GM18519 (cell line): ENCODE data around the gene BTD.
A peak's percentile ranks its signal among the peaks of the same experiment; 100 is the strongest.
"Not testable (repeated sequence)": the region's sequence is repeated elsewhere in the genome, so short reads cannot be mapped to it uniquely, and the experiment has no call there.

Experiments
- ATAC-seq: cut with Tn5 transposase; IDR thresholded peaks from one replicate; pipeline ENCODE4 v1.9.1; 2021; ENCODE audit warnings: mild to moderate bottlenecking, moderate library complexity; ENCODE audit not compliant: unreplicated experiment, low FRiP score

BTD gene

GRCh38 chr3:15601046-15601398 is 523 bp upstream of the BTD start:
- ATAC-seq, result no peak

DNA sequence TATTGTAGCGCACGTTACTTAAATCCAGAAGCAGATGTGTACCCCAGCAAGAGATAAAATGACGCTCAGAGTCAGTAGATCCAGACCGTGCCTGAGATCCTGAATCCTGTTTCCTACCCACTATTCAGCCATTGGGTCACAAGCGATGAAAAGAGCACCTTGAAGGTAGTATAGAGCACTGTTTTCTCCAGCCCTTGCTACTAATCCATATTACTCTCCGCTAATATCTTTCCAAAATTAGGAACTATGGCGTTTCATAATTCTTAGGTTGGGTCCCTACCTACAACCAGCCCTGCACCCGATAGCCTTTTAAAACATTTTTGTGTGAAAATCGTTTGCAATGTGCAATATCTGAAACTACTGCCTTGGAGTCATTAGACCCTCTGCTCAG is 596 bp downstream of the BTD start:
- ATAC-seq, result peak; percentile 17

DNA sequence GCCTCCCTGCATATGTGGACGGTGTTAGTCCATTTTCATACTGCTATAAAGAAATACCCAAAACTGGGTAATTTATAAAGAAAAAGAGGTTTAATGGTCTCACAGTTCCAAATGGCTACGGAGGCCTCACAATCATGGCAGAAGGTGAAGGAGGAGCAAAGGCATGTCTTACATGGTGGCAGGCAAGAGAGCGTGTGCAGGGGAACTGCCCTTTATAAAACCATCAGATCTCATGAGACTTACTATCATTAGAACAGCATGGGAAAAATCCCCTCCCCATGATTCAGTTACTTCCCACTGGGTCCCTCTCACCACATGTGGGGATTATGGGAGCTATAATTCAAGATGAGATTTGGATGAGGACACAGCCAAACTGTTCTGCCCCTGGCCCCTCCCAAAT is 1.3 kb downstream of the BTD start:
- ATAC-seq, result not testable (repeated sequence)

GRCh38 chr3:15604584-15604983 is 3.0 kb downstream of the BTD start:
- not testable (repeated sequence) for ATAC-seq

DNA sequence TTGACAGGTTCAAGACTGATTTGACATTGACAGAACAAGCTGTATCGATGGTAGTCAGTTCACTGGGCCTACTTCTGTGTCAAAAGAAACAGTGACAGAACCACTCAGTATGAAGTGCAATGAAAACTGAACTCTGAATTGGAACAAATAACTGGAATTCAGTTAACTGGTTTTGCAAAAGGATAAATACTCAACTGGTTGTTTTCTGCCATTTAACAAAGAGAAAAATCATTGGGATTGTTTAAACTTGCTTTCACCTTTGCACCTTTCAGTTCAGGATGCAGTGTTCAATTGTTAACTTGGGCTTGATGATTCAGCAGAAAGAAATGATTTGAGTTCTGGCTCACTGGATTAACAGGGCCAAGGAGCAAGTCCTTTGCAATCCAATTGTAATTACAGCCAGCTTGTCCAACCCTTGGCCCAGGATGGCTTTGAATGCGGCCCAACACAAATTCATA is 4.9 kb downstream of the BTD start:
- no peak for ATAC-seq

GRCh38 chr3:15610082-15610759 is 8.7 kb downstream of the BTD start:
- ATAC-seq, result no peak

GRCh38 chr3:15611018-15611417 is 9.5 kb downstream of the BTD start:
- ATAC-seq, result no peak

DNA sequence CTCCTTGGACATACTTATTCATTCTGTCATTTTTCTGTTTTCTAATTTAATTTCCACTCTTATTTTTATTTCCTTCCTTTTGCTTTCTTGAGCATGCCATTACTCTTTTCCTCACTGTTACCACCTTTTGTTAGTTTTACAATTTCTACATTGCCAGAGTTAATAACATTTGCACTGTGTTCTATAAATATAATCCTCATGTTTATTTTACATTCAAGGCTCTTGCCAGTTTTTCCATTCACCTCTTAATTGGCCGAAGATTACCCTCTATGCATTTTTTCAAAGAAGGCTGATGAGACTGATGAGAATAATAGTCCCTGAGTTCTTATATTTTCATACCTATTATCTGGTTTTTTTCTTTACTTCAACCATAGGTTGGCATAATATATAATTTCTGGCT is 10.5 kb downstream of the BTD start:
- ATAC-seq, result no peak

DNA sequence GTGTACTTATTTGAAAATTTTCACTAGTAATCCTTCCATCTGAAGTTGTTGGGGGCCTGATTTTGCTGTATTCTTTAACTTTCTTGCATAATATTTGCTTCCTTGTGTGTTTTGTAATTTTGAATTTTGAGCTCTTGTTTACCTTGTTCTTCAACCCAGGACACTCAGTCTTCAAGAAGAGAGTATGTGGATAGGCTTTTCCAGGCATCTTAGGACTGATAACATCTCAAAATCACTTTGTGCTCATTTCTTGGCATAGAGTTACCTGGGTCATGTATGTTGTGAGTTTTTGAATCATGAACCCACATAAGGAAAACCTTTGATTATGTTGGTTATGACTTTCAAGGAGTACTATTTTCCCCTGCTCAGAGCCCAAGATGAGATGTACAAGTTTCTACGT is 13.4 kb downstream of the BTD start:
- ATAC-seq, result no peak

GRCh38 chr3:15616053-15616452 is 14.5 kb downstream of the BTD start:
- no peak for ATAC-seq

GRCh38 chr3:15619659-15620464 is 18.3 kb downstream of the BTD start:
- not testable (repeated sequence) for ATAC-seq

- no peak for ATAC-seq
These were observed 22.2 kb downstream of the BTD start for GRCh38 chr3:15623535-15624440.

- ATAC-seq, result no peak
These were observed 27.4 kb downstream of the BTD start for GRCh38 chr3:15628967-15629366.

- peak; percentile 89 for ATAC-seq
These were observed 28.5 kb downstream of the BTD start for GRCh38 chr3:15629860-15630597.

DNA sequence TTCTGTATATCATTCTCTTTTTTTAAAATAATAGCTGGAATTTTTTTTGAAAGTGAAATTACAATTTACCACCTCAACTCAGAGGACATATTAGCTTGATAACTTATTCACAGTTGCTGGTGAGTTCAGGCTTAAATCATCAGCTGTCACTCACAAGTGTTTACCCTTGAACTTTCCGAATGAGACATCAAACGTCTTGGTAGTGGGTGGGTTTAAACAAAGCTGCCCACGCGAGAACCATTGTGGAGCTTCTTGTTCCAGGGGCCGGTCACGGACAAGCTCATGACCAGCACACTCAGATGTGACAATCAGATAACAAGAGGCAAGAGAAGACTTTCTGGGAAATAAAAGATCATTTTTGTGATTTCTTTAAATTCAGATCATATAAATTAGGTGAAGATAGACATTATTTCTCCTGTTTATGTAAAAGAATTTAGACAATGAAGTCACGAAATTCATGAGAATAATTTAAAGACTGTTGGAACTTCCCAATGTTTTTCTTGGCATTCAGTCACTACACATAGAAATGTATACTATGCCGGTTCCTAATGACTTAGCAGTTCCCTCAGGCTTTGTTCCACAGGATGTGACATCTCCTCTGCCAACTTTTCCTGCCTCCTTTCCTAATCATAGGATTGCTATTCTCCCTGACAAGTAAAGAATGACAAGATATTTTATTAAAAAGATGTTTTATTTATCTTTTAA is 29.3 kb downstream of the BTD start:
- ATAC-seq, result no peak

- ATAC-seq, result no peak
These were observed 30.1 kb downstream of the BTD start for GRCh38 chr3:15631426-15632211.

DNA sequence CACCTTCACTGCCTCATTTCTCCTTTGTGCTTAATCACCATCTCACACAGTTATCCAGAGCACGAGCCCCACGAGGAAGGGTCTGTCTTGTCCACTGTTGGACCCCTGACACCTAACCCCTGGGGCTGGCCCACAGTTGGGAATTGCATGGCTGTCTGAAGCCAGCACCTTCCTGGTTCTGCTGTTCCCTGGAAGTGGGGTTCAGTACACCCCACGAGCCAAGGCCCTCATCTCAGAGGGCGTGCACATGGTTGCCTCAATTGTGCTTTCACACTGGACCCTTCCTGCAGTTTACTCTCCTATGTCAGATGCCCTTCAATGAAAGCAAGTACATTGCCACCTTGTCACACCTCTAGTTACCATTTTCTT is 30.7 kb downstream of the BTD start:
- ATAC-seq, result no peak

DNA sequence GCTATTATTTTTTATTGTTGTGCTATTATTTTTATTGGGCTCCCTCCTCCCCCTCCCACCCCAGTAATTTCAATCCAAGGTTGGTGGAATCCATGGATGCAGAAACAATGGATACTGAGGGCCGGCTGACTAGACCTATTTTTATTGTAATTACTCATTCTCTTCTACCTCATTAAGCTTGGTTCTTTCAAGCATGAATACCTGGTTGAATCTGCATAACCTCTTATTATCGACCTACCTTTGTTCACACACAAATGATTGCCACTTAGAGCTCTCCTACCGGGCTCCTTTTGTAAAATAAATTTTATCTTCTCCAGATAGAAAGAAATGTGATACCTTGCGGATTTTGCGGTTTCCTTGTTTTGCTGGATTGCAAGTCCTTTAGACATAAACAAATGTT is 31.6 kb downstream of the BTD start:
- no peak for ATAC-seq
